ENCODE measurements around the gene FOXL3.
A peak's percentile ranks its signal among the peaks of the same experiment; 100 is the strongest.
"Not testable (repeated sequence)": the region's sequence is repeated elsewhere in the genome, so short reads cannot be mapped to it uniquely, and the experiment has no call there.

Gene FOXL3

DNA sequence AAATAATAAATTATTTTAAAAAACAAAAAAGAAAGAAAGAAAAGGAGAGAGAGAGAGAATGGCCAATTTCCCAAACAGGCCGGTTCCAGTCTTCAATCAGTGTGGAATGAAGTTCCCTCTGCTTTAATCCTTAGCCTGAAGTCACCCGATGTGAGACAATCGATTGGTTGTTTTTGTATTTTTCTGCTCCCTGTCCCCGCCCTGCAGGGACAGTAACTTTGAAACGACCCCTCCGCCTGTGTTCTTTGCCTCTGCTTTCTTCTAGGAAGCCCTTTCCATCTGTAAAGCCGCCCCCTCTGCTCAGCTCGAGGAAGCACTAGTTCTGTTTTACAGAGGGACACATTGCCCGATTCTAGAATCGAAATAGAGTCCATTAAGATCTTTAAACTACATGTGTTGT lies 33.4 kb downstream of the FOXL3 start:
- DNase-seq (ENCODE audit: low spot score): no peak

DNA sequence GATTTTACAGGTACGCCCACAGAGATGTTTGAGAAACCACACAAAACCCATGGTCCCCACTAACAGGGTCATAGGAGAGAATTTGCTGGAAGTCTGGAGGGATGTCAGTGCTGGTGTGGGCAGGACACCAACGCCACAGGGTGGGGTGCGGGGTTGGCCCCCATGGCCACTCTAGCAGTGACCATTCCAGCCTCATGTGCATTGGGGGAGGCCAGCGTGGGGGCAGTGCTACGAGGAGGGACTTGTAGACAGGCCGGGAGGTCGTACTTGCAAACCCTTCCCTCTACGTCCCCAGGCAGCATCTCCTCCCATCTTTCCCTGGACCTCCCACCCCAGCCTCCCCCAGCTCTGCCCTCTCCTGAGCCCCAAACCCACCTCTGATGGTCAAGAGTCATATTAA lies 34.0 kb downstream of the FOXL3 start:
- DNase-seq (ENCODE audit: low spot score): no peak

DNA sequence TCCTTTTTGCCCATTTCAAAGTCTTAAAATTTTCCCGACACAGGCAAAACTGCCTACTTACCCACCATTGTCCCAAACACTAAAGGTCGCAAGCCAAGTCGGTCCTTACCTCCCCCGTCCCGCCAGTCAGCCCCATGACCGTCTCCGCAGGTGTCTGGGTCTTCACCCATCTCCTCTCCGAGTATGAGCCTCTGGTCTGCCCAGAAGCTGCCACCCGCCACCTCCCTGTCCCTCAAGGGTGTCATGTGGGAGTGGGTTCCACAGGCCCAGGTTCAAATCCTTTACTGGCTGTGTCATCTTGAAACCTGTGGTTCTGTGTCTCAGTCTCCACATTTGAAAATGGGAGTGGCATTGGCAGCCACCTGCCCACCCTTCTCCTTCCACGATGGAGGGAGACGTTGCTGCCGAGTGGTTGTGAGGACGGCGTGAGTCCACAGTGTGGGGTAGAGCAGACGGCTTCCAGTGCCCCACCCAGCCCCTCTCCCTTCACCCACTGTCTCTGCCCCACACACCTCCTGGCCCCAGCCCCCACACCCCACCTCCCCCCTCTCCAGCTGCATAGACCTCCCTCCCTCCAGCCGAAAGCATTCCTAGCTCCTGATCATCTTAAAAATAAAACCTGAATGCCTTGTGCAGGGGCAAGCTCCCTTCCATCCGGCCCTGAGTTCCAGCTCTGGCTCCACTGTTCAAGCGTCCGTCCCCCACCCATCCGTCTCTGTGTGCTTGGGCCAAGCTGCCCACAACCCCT lies 35.3 kb downstream of the FOXL3 start:
- DNase-seq (ENCODE audit: low spot score): no peak

DNA sequence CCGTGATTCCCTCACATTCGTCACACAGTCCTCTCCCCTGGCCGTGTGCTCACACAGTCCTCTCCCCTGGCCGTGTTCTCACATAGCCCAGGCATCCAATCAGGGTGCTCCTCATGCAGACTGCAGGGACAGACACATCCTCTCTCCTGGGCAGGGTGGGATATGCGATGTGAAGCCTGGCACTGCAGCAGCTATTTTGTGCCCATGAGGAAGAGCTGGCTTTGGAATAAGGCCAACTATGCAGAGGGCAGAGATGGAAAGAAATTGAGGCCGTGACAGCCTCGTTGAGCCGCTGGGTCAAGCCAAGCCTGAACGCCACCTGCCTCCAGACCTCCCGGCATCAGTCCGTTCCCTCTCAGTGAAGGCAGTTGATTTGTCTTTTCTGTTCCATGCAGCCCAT lies 35.8 kb downstream of the FOXL3 start:
- no peak for DNase-seq (ENCODE audit: low spot score)

DNA sequence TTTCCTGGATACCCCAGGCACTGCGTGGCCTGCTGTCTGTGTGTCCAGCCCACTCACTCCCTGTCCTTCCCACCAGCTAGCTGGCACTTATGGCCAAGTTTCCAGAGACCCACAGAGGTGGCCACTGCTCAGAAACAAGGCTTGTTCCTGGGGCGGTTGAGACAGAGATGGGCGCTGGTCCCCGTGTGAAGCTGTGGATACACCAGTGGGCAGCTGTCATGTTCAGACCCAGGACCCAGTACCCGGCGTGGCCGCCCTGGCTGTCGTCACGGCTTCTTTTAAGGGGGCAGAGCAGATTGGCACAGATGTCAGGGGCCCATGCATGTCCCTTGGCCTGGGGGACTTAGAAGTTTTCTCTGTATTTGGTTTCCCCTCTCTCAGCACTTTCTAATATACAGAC lies 36.3 kb downstream of the FOXL3 start:
- DNase-seq (ENCODE audit: low spot score): no peak

DNA sequence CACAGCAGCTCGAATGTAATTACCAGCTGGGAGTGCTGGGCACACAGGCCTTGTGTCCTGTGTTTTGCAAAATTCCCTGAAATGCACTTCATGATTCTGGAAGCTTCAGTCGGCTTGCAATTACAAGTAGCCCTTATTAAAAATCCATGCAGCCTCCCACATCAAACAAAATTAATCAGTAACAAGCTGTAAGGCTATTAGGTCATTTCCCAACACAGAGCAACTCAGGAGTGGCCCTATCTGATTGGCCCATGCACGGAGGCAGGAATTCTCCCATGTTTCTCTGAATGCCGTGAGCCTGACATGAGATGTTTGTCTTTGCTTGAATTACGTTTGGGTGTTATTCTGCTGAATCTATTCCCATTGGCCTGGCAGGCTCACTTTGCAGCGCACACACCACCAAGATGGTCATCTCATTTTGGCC lies 36.9 kb downstream of the FOXL3 start:
- no peak for DNase-seq (ENCODE audit: low spot score)

DNA sequence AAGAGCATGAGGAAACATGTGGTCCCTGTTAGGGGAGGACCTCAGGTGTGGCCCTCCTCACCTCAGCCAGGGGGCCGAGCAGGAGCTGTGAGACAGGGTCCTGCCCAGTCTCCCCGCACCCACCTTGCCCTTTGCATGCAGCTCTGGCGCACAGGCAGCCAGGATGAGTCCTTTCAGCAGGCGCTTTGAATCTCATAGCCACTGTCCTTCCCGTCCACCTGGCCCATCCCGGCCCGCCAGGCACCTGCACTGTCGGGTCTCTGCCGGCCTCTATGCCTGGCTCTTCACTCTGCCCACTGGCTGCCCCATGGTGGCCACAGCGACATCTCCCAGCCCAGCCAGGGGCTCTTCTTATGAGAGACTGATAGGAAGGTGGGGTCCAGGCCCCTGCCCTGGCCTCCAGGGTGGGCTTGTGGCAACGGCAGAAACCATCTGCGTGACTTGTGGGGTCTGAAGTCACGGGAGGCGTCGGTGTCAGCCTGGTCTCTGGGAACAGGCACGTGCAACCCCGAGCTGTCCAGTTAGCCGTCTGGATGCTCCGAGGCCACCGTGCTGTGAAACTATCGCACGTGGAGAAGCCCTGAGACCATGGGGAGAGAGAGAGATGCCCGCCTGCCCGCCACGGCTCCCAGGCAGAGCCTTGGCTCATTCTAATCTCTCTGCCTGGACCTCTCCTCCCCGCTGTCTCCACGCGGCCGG lies 37.4 kb downstream of the FOXL3 start:
- no peak for DNase-seq (ENCODE audit: low spot score)

DNA sequence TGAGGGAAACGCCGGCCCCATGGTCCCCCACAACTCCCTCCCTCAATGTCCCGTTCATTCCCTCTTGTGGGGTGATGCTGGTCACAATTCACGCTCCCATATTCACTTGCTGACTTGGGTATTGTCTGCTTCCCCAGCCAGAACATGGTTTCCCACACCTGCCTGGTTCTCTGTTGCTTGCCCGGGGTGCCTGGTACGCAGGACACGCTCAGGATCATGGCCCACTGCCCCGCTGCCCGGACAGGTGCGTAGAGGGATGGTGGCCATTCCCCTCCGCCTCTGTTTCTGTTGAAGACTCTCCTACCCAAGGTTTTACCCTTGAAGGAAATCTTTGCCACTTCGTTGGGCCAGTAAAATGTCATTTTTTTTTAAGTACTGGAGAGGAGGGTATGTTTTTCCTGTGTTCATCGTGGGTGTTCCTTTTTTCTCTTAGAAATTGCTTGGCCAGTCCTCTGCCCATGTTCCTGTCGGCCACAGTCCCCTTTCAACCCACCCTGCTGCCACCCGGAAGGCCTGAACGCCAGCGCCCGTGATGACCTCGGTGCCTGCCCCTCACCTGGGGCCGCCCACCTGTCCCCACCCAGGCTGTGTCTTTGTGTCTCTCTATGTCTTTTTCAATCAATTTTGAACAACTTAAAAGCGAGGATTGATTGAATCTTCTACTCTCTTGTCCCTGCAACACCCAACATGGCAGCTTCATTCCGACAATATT lies 38.2 kb downstream of the FOXL3 start:
- no peak for DNase-seq (ENCODE audit: low spot score)

DNA sequence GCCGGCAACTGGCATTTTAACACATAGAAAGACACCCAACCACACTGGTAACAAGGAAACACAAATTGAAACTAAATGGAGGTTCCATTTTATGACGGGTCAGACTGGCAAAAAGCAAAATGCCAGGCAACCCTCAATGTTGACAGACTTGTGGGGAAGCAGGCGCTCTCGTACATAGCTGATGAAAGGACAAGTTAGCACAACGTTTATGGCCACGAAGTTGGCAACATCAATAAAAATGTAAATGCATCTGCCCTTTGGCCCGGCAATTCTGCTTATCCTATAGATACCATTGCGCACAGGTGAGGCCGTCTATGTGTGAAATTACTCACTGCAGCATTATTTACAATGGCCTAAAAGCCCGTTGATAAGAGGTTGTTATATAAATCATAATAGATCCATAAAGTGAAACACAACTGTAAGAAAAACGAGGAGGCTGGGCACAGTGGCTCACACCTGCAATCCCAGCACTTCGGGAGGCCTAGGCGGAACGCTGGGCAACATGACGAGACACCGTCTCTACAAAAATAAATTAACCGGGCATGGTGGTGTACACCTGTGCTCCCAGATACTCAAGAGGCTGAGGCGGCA lies 39.8 kb downstream of the FOXL3 start:
- no peak for DNase-seq (ENCODE audit: low spot score)

DNA sequence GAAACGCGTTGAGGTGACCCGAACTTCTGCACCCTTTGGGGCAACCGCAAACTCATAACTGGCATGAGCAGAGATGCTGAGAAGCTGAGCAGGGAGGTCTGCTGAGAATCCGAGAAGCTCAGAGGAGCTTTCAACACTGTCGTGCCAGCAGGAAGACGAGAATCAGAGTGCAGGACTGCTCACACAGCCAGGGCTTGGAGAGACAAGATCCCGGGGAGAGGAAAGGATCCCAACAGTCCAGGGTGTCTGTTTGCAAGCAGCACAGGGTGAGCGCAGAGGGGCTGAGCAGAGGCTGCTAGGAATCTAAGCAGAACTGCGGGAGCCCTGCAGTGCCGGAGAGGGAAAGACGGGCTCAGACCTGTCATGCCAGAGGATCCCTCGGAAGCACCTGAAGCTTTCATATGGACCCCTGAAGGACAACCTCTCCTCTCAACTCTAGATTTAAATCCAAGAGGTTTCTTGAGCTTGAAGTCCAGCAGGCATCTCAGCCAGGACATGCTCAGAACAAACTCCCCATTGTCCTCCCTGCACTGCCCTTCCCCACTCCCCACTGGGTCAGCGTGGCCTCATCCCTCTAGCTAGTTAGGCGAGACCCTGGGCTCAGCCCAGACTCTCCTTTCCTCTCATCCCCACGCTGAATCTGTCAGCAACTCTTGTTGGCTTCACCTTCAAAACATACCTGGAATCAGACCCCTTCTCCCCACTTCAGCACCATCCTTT lies 40.7 kb downstream of the FOXL3 start:
- DNase-seq (ENCODE audit: low spot score): no peak

DNA sequence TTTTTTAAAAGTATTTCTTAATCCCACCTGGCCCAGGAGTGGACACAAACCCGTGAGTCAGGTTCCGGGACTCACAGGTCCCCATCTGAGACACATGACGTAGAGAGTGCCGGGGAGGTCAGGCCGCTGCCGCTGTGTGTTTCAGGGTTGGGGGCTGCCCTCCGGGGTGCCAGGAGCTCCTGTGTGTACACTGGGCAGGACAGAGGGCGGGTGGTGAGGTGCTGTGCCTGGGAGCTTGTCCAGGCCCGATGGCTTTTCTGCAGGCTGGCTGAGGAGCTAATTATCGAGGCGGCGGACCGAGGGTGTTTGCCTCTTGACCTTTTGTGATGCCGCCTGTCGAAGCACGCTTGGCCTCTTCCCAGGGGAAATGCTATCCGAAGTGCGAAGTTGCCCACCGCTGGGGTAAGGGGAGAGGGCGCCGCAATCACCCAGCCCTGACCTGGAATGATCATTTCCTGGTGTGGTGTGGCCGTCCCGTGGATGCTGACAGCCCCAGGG lies 42.1 kb downstream of the FOXL3 start:
- no peak for DNase-seq (ENCODE audit: low spot score)

DNA sequence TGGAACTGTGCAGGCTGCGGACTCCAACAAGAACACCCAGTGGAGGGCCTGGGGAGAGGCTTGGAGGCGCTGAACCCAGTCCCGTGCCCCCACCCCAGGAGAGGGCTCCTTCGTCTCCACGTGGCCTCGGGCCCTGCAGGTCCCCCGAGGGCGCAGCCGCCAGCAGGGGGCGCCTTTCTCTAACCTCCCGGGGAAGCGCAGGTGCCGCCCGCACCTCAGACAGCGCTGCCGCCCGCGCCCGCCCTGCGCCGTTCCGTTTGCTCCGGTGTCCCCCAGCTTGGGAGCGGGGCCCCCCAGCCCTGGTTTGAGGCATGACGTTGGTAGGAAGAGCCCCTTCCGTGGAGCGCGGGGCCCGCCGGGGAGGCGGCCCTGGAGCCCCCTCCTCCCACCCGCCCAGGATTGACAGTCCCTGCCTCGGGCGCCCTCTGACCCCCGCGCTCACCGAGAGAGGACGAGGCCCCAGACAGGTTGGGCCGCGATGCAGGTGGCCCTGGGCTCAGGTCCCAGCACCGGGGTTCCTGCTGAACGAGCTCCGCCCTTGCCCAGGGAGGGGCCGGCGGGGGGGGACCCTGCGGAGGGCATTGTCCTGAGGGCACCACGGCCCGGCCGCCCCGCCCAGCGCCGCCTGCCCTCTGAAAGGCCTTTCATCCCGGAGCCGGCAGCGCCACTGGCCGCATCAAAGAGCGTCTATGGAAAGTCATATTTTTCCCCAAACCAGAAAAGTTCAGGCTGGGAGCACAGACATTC lies 42.8 kb downstream of the FOXL3 start:
- DNase-seq (ENCODE audit: low spot score): peak; percentile 70

DNA sequence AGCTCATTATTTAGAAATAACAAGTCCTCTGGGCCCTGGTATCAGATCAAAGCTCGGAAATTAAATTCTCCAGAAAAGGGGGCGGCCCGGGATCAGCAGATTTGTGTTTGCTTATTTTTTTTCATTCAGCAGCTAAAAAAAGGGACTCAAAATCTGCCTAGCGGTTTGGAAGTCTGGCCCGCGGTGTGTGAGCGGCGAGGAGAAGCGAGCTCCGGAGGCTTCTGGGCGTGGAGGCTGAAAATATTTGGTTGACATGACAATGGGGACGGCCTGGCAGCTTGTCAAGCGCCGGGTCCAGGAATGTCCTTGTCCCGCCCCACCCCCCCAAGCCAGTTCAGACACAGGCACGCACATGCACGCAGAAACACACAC lies 43.4 kb downstream of the FOXL3 start:
- no peak for DNase-seq (ENCODE audit: low spot score)

DNA sequence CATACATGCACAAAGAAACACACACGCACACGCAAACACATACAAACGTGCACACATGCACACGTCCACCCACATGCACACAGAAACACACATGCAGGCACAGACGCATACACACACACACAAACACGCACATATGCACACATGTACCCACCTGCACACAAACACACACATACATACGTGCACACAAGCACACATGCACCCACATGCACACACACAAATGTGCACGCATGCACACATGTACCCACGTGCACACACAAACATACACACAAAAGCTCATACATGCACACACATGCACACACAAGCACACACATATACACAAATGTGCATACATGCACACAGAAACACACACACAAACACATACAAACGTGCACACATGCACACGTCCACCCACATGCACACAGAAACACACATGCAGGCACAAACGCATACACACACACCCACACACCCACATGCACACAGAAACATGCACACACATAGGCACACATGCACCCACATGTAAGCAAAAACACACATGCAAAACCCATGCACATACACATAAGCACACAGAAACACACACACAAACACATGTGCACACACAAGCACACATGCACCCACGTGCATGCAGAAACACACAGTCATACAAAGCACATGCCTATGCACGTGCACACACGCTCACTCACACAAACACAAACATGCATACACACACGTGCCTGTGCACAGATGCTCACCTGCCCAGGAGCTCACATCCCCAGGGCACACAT lies 44.8 kb downstream of the FOXL3 start:
- no peak for DNase-seq (ENCODE audit: low spot score)

DNA sequence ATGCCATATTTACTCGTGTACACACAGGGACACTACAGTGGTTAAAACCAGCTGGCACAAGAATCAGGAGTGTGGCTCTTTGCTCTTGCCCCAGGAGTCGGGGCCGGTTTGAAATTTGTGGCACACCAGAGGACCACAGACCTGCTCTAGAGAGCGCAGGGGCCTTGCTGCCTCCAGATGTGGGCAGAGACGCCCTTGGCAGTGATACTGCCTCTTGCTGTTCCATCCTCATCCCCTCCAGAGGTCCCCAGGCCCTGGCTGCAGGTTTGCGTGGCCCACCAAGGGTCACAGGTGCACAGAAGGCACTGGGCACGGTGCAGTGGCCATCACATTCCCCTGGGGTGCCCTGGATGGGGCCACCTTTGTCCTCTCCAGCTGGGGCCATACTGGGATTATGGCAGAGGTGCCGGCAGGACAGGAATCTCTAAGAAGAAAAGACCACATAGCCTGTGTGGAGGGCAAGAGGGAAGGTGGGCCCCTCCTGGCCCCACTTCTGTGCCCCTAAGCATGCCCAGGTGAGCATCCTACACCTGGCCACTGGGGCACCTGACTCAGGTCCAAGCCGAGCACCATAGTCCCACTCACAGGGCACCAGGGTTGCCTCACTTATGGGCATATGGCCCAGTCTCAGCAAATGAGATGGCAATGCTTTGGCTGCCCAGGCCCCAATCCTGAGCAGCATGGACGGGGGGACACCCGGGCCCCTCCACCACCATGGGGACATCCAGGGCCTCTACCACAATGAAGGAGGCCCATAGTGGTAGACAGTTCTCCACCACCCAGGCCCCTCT lies 45.6 kb downstream of the FOXL3 start:
- DNase-seq (ENCODE audit: low spot score): no peak

DNA sequence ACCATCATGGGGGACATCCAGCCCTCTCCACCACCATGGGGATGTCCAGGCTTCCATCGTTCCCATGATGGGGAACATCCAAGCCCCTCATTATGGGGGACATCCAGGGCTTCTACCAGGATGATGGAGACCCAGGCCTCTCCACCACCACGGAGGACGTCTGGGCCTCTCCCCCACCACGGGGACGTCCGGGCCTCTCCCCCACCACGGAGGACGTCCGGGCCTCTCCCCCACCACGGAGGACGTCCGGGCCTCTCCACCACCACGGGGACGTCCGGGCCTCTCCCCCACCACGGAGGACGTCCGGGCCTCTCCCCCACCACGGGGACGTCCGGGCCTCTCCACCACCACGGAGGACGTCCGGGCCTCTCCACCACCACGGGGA lies 46.2 kb downstream of the FOXL3 start:
- not testable (repeated sequence) for DNase-seq (ENCODE audit: low spot score)

DNA sequence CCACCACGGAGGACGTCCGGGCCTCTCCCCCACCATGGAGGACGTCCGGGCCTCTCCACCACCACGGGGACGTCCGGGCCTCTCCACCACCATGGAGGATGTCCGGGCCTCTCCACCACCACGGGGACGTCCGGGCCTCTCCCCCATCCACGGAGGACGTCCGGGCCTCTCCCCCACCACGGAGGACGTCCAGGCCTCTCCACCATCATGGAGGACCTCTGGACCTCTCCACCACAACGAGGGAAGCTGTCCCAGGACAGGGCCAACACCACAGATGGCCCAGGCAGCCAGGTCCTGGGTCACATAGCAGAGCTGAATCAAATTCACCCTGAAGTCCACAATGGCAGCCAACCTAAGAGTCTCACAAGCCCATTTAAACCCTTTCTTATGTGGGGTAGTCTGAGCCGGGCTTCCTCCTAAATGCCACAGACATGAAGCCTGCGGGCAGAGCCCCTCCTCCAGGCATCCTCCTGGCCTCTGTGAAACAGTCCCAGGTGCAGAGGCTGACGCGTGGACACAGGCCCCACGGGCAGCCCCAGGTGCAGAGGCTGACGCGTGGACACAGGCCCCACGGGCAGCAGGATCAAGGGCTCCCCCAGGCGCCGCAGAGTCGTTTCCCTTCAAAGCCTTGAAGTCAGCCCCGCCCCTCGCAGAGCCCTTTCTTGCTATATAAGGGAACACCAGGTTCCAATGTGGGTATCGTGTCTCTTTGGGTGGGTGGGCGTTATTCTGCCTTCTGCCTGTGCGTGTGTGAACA lies 47.0 kb downstream of the FOXL3 start:
- DNase-seq (ENCODE audit: low spot score): no peak

DNA sequence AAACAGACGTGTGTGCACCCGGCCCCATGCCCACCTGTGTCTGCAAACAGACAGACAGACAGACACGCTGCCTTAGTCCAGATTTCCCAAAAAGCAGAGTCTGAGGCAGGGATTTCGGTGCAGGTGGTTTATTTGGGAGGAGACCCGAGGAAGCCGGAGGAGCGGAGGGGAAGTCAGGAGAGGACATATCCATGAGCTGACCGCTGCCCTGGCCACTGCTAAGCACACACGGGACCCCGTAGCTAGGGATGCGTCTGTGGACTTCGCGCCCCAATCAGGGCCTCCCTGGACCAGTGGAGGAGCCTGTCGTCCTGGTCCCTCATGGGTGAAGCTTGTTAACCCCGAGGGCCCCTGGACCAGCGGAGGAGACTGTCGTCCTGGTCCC lies 47.6 kb downstream of the FOXL3 start:
- DNase-seq (ENCODE audit: low spot score): no peak
